Caco-2 (cell line): ENCODE results near the gene PARP11. TPM values are rescaled to one million over a fixed set of nuclear protein-coding genes. Genes with fewer than 3 reads are reported as not detected.
A peak's percentile ranks its signal among the peaks of the same experiment; 100 is the strongest.

Source experiments
- BruUV-seq: library from RNA; stranded (reverse); fragments of 400-500 nt; replicated peaks from 2 replicates; lab custom pipeline; 2021; lab: Mats Ljungman, UMichigan
- CTCF ChIA-PET: fragments of 300-600 bp; sonication (Branson Sonifier 250); formaldehyde crosslinking; loops from one replicate; lab custom pipeline; 2022; ENCODE audit warnings: antibody characterized with exemption; lab: Charles Lee
- POLR2A ChIA-PET: fragments of 300-600 bp; sonication (Branson Sonifier 250); formaldehyde crosslinking; loops from one replicate; lab custom pipeline; 2022; ENCODE audit warnings: antibody characterized with exemption; lab: Charles Lee
- DNase-seq, 2 experiments: peaks; one replicate each; pipeline versions ENCODE4 v3.0.0 to v3.0.0-alpha.2; 2020 to 2022
- H3K27me3 ChIP-seq: replicated peaks from 2 replicates; pipeline ENCODE4 v1.6.0; 2011; ENCODE audit warnings: low read length; ENCODE audit not compliant: control insufficient read depth, insufficient read depth
- H3K36me3 ChIP-seq: 2 replicates; pipeline ENCODE4 v1.5.1; 2011; ENCODE audit warnings: low read length; ENCODE audit not compliant: control insufficient read depth, insufficient read depth
- H3K4me1 ChIP-seq: fragments of 250-450 bp; sonication (Bioruptor Pico); 2 replicates; pipeline ENCODE4 v1.5.1; 2020; ENCODE audit warnings: mild to moderate bottlenecking
- H3K4me3 ChIP-seq: 2 replicates; pipeline ENCODE4 v1.5.1; 2011; ENCODE audit warnings: low read depth, mild to moderate bottlenecking, control low read depth, low read length
- H3K9me3 ChIP-seq: fragments of 250-450 bp; sonication (Bioruptor Pico); 2 replicates; pipeline ENCODE4 v1.5.1; 2020; ENCODE audit warnings: mild to moderate bottlenecking, moderate library complexity
- H3K27ac Mint-ChIP-seq: one replicate; pipeline ENCODE4 v1.8.0; 2022; ENCODE audit warnings: mixed read lengths; ENCODE audit not compliant: unreplicated experiment
- H3K27me3 Mint-ChIP-seq: one replicate; pipeline ENCODE4 v1.8.0; 2022; ENCODE audit warnings: mixed read lengths; ENCODE audit not compliant: insufficient read depth, unreplicated experiment
- H3K36me3 Mint-ChIP-seq: one replicate; pipeline ENCODE4 v1.8.0; 2022; ENCODE audit warnings: mild to moderate bottlenecking, mixed read lengths; ENCODE audit not compliant: insufficient read depth, unreplicated experiment
- H3K4me1 Mint-ChIP-seq: one replicate; pipeline ENCODE4 v1.8.0; 2022; ENCODE audit warnings: low read depth, mixed read lengths; ENCODE audit not compliant: unreplicated experiment
- H3K4me3 Mint-ChIP-seq: one replicate; pipeline ENCODE4 v1.8.0; 2022; ENCODE audit warnings: mild to moderate bottlenecking, moderate library complexity, mixed read lengths; ENCODE audit not compliant: unreplicated experiment
- H3K9me3 Mint-ChIP-seq: one replicate; pipeline ENCODE4 v1.8.0; 2022; ENCODE audit warnings: mixed read lengths; ENCODE audit not compliant: unreplicated experiment
- CTCF ChIP-seq, 2 experiments: fragments of 200-600 bp in 1 of 2; IDR thresholded peaks; 1 replicate in 1 of 2; 2 replicates in 1 of 2; pipeline versions ENCODE4 v1.5.1 to v1.8.0; 2011 to 2022; ENCODE audit warnings: antibody characterized with exemption in 1 of 2, control low read depth in 1 of 2, inconsistent platforms in 1 of 2, low read depth in 1 of 2, low read length in 1 of 2, mild to moderate bottlenecking in 1 of 2, moderate library complexity in 1 of 2; ENCODE audit not compliant: insufficient read depth in 1 of 2, severe bottlenecking in 1 of 2, unreplicated experiment in 1 of 2
- intact Hi-C: fragments of 100-400 bp; cut with micrococcal nuclease; formaldehyde crosslinking; loops from one replicate; pipeline ENCODE4 v1.10.0; 2022; ENCODE audit not compliant: unreplicated experiment
- total RNA-seq: library from RNA; stranded (reverse); gene quantifications from 2 replicates; pipeline ENCODE4 v1.2.3, GENCODE V29; 2022

PARP11 gene
- total RNA-seq, 1 experiment from 2014 or later: 18.1 TPM

GRCh38 chr12:3896356-3896755 lies 23.2 kb upstream of the PARP11 start:
- no peak for TF ChIP-seq CTCF (IDR thresholded peaks at IDR 0.05; ENCODE audit: insufficient read depth in 1 of 2, low read depth in 1 of 2, low read length in 1 of 2, severe bottlenecking in 1 of 2, unreplicated experiment in 1 of 2)
- intact Hi-C loops: no loop called here
- Histone ChIP-seq H3K36me3 (no peaks in the 10 kb centered on the region), H3K27me3 (no peaks in the 10 kb centered on the region), H3K4me1 (peaks cover 42% of the 10 kb centered on the region), H3K4me3 (no peak overlapping the region), H3K9me3 (no peaks in the 10 kb centered on the region)
- Mint-ChIP-seq H3K4me1 (peaks cover 22% of the 10 kb centered on the region), H3K27me3 (no peaks in the 10 kb centered on the region), H3K27ac (peak overlapping the region; percentile 57), H3K36me3 (no peaks in the 10 kb centered on the region), H3K4me3 (no peak overlapping the region), H3K9me3 (no peaks in the 10 kb centered on the region)
- ChIA-PET POLR2A (interaction anchor here (0.6 to 1.6 kb wide), 4 partner anchors 24 to 172 kb away, joined by 3 to 6 read pairs (median 5); no protein-coding TSS in a partner anchor), CTCF (interaction anchor here (0.8 to 1.7 kb wide), 7 partner anchors 11 to 381 kb away, joined by 3 to 17 read pairs (median 6); no protein-coding TSS in a partner anchor)
- no TSS peak for BruUV-seq
- no peak for DNase-seq

- no peak for DNase-seq
- BruUV-seq: no TSS peak
- ChIA-PET POLR2A (no interaction called here), CTCF (interaction anchor here (0.7 kb wide), 1 partner anchor 384 kb away, joined by 3 read pairs; no protein-coding TSS in a partner anchor)
- no peaks in the 10 kb centered on the region for H3K27me3 ChIP-seq
- H3K4me1 ChIP-seq: peaks cover 24% of the 10 kb centered on the region
- Mint-ChIP-seq H3K4me3 (no peak overlapping the region), H3K36me3 (no peaks in the 10 kb centered on the region), H3K4me1 (peaks cover 13% of the 10 kb centered on the region), H3K27ac (no peak overlapping the region), H3K27me3 (no peaks in the 10 kb centered on the region), H3K9me3 (no peaks in the 10 kb centered on the region)
- intact Hi-C loops: no loop called here
- TF ChIP-seq CTCF (IDR thresholded peaks at IDR 0.05; ENCODE audit: insufficient read depth in 1 of 2, low read depth in 1 of 2, low read length in 1 of 2, severe bottlenecking in 1 of 2, unreplicated experiment in 1 of 2): no peak
- no peak overlapping the region for H3K4me3 ChIP-seq
- H3K36me3 ChIP-seq: no peaks in the 10 kb centered on the region
- H3K9me3 ChIP-seq: no peaks in the 10 kb centered on the region
These were observed 19.4 kb upstream of the PARP11 start for GRCh38 chr12:3892631-3893030.

GRCh38 chr12:3891201-3891600 lies 18.0 kb upstream of the PARP11 start:
- intact Hi-C loops: no loop called here
- Histone ChIP-seq H3K4me1 (peaks cover 12% of the 10 kb centered on the region), H3K27me3 (no peaks in the 10 kb centered on the region), H3K4me3 (no peak overlapping the region), H3K9me3 (no peaks in the 10 kb centered on the region), H3K36me3 (no peaks in the 10 kb centered on the region)
- H3K27ac Mint-ChIP-seq: no peak overlapping the region
- no peak for TF ChIP-seq CTCF (IDR thresholded peaks at IDR 0.05; ENCODE audit: insufficient read depth in 1 of 2, low read depth in 1 of 2, low read length in 1 of 2, severe bottlenecking in 1 of 2, unreplicated experiment in 1 of 2)
- CTCF ChIA-PET: interaction anchor here (1.1 kb wide), 1 partner anchor 9 kb away, joined by 3 read pairs; no protein-coding TSS in a partner anchor
- H3K4me1 Mint-ChIP-seq: peaks cover 9% of the 10 kb centered on the region
- no peaks in the 10 kb centered on the region for H3K9me3 Mint-ChIP-seq
- BruUV-seq: no TSS peak
- POLR2A ChIA-PET: interaction anchor here (0.6 kb wide), 1 partner anchor 664 kb away, joined by 4 read pairs; no protein-coding TSS in a partner anchor
- DNase-seq: no peak
- no peaks in the 10 kb centered on the region for H3K27me3 Mint-ChIP-seq
- no peaks in the 10 kb centered on the region for H3K36me3 Mint-ChIP-seq
- H3K4me3 Mint-ChIP-seq: no peak overlapping the region
